ENCODE results near the gene PTPMT1. TPM values are rescaled to one million over a fixed set of nuclear protein-coding genes. Genes with fewer than 3 reads are reported as not detected.

Gene PTPMT1
- total and polyA plus RNA-seq, 12 donors, result 16.9 to 66.9 (median 22.4) TPM

GRCh38 chr11:47566149-47566698 is 825 bp downstream of the PTPMT1 start:
- no peak for TF ChIP-seq CTCF (IDR thresholded peaks at IDR 0.05)
- ATAC-seq (peak in 1 of 8 donors; percentile 4), DNase-seq (no peak)
- Histone ChIP-seq H3K9me3 (no peaks in the 10 kb centered on the region), H3K27ac (peak overlapping the region in 9 of 10 donors; percentile 67 to 91 (median 86)), H3K4me1 (peaks cover 5 to 33% (median 18%) of the 10 kb centered on the region in 9 donors), H3K36me3 (peaks cover 0 to 28% (median 3%) of the 10 kb centered on the region in 9 donors), H3K27me3 (no peaks in the 10 kb centered on the region), H3K4me3 (peak overlapping the region; percentile 75 to 99 (median 92))
- 40 to 47% methylated on average over 17 of the region's 17 CpGs for WGBS, 2 donors
- intact Hi-C loops (cut with DNase I), result no loop called here

- Histone ChIP-seq H3K4me1 (peaks cover 22 to 56% (median 34%) of the 10 kb centered on the region in 9 donors), H3K4me3 (no peak overlapping the region), H3K36me3 (peaks cover 0 to 62% (median 20%) of the 10 kb centered on the region in 9 donors), H3K27ac (no peak overlapping the region), H3K9me3 (no peaks in the 10 kb centered on the region), H3K27me3 (no peaks in the 10 kb centered on the region)
- intact Hi-C loops (cut with DNase I), result loop anchor here in 1 of 10 donors (5.0 kb wide), 1 partner anchor 38 kb away; no protein-coding TSS in a partner anchor
- DNase-seq (no peak), ATAC-seq (no peak)
- no peak for TF ChIP-seq CTCF (IDR thresholded peaks at IDR 0.05)
- WGBS, 2 donors, result 96 to 97% methylated on average over 7 of the region's 7 CpGs
Observed at GRCh38 chr11:47569646-47570045, 4.2 kb downstream of the PTPMT1 start.

GRCh38 chr11:47570651-47571356 is 5.4 kb downstream of the PTPMT1 start:
- intact Hi-C loops (cut with DNase I), result loop anchor here in 1 of 10 donors (5.0 kb wide), 1 partner anchor 36 kb away; no protein-coding TSS in a partner anchor

More at GRCh38 chr11:47570651-47571356, 5.4 kb downstream of the PTPMT1 start:
- Histone ChIP-seq H3K27me3 (no peaks in the 10 kb centered on the region), H3K4me3 (no peak overlapping the region), H3K4me1 (peaks cover 16 to 49% (median 29%) of the 10 kb centered on the region in 9 donors), H3K36me3 (peaks cover 0 to 74% (median 20%) of the 10 kb centered on the region in 9 donors), H3K27ac (peak overlapping the region in 1 of 10 donors; percentile 73), H3K9me3 (no peaks in the 10 kb centered on the region)
- TF ChIP-seq CTCF (IDR thresholded peaks at IDR 0.05), result no peak
- 92 to 94% methylated on average over 3 of the region's 3 CpGs for WGBS, 2 donors
- DNase-seq (no peak), ATAC-seq (no peak)
